K562 (cell line): ENCODE data around the gene SPATA12. TPM values are rescaled to one million over a fixed set of nuclear protein-coding genes. Genes with fewer than 3 reads are reported as not detected.
A peak's percentile ranks its signal among the peaks of the same experiment; 100 is the strongest.

Experiments used
- ATAC-seq: fragments of 200-7000 bp; cut with Tn5 transposase; 3 replicates; pipeline ENCODE4 v1.9.1; 2020; ENCODE audit warnings: moderate library complexity
- BruUV-seq: library from RNA; stranded (reverse); fragments of 400-500 nt; replicated peaks from 2 replicates; lab custom pipeline; 2021; lab: Mats Ljungman, UMichigan
- CTCF ChIA-PET: fragments of 300-600 bp; formaldehyde crosslinking; extraction: SDS; loops from one replicate; lab custom pipeline; 2021; ENCODE audit warnings: low intra/inter-chr PET ratio; lab: Yijun Ruan, JAX
- POLR2A ChIA-PET: fragments of 300-600, 350-650 bp; sonication (Branson Sonifier 250); formaldehyde crosslinking; extraction: SDS; loops from one replicate; lab custom pipeline; 2021; ENCODE audit warnings: antibody characterized with exemption, inconsistent platforms; lab: Yijun Ruan, JAX
- DNase-seq, 4 experiments: peaks; one replicate each; pipeline versions ENCODE4 v3.0.0 to v3.0.0-alpha.2; 2011 to 2018; ENCODE audit warnings: low spot score in 3 of 4, mixed read lengths in 3 of 4; ENCODE audit errors: extremely low read depth in 1 of 4
- FAIRE-seq: peaks from 2 replicates; lab custom pipeline; 2011; peaks lifted over from hg19 to GRCh38; lab: Jason Lieb, UNC
- H2AFZ ChIP-seq: 2 replicates; pipeline ENCODE4 v1.6.0; 2011; ENCODE audit warnings: low read depth, low read length, control low read depth, inconsistent platforms
- H3K27ac ChIP-seq: fragments of 200-600 bp; 3 replicates; pipeline ENCODE4 v1.8.0; 2011; ENCODE audit warnings: low read depth, mild to moderate bottlenecking, control low read depth, inconsistent platforms, low read length, moderate library complexity, mixed read lengths; ENCODE audit errors: extremely low read depth
- H3K27me3 ChIP-seq, 2 experiments: fragments of 300-600 bp in 1 of 2; 2 replicates in 1 of 2; 3 replicates in 1 of 2; pipeline versions ENCODE4 v1.6.0 to v1.8.0; 2011; ENCODE audit warnings: inconsistent platforms in 2 of 2, low read length in 2 of 2, mild to moderate bottlenecking in 1 of 2, mixed read lengths in 1 of 2, moderate library complexity in 1 of 2; ENCODE audit not compliant: control insufficient read depth in 2 of 2, insufficient read depth in 2 of 2
- H3K36me3 ChIP-seq: fragments of 300-600 bp; 3 replicates; pipeline ENCODE4 v1.8.0; 2011; ENCODE audit warnings: mild to moderate bottlenecking, low read length, inconsistent platforms; ENCODE audit not compliant: control insufficient read depth, insufficient read depth
- H3K4me1 ChIP-seq, 2 experiments: fragments of 200-600 bp in 1 of 2; replicated peaks in 1 of 2; 2 replicates in 1 of 2; 3 replicates in 1 of 2; pipeline versions ENCODE4 v1.5.1 to v1.8.0; 2011; ENCODE audit warnings: inconsistent platforms in 2 of 2, low read length in 2 of 2, mild to moderate bottlenecking in 1 of 2, mixed read lengths in 1 of 2, moderate library complexity in 1 of 2; ENCODE audit not compliant: control insufficient read depth in 2 of 2, insufficient read depth in 2 of 2
- H3K4me2 ChIP-seq: 2 replicates; pipeline ENCODE4 v1.6.1; 2011; ENCODE audit warnings: low read length, control low read depth, inconsistent platforms, mixed read lengths; ENCODE audit not compliant: insufficient read depth
- H3K4me3 ChIP-seq: fragments of 200-600 bp; sonication (generic), shearing (Covaris generic); 2 replicates; pipeline ENCODE4 v1.5.1; 2016; ENCODE audit warnings: control low read depth, inconsistent platforms
- H3K79me2 ChIP-seq: fragments of 200-600 bp; 3 replicates; pipeline ENCODE4 v1.8.0; 2011; ENCODE audit warnings: low read length, inconsistent platforms; ENCODE audit not compliant: control insufficient read depth, insufficient read depth
- H3K9ac ChIP-seq, 2 experiments: 2 replicates each; pipeline versions ENCODE4 v1.6.0 to v1.6.1; 2011; ENCODE audit warnings: low read depth in 2 of 2, low read length in 2 of 2, control low read depth in 1 of 2, inconsistent platforms in 1 of 2, mild to moderate bottlenecking in 1 of 2, mixed read lengths in 1 of 2; ENCODE audit not compliant: insufficient read depth in 1 of 2
- H3K9me1 ChIP-seq: one replicate; pipeline ENCODE4 v1.6.0; 2011; ENCODE audit warnings: inconsistent platforms, mild to moderate bottlenecking, low read length, moderate library complexity; ENCODE audit not compliant: control insufficient read depth, insufficient read depth
- H3K9me3 ChIP-seq: replicated peaks from 2 replicates; pipeline ENCODE4 v1.5.1; 2011; ENCODE audit warnings: low read depth, low read length, inconsistent platforms; ENCODE audit not compliant: control insufficient read depth, insufficient read depth
- H4K20me1 ChIP-seq: replicated peaks from 2 replicates; pipeline ENCODE4 v1.6.1; 2011; ENCODE audit warnings: low read length, inconsistent platforms, mixed read lengths; ENCODE audit not compliant: control insufficient read depth, insufficient read depth
- ETV5 ChIP-seq: sonication (generic); formaldehyde crosslinking; IDR thresholded peaks from 2 replicates; pipeline ENCODE4 v1.4.0; 2020; ENCODE audit warnings: low read depth, mild to moderate bottlenecking, missing genetic modification reagents
- FOXJ3 ChIP-seq: sonication (generic); formaldehyde crosslinking; IDR thresholded peaks from 2 replicates; pipeline ENCODE4 v1.4.0; 2020; ENCODE audit warnings: mild to moderate bottlenecking, missing genetic modification reagents
- MYBL2 ChIP-seq, 2 experiments: fragments of 450-650 bp in 1 of 2; sonication (generic) in 1 of 2; formaldehyde crosslinking in 1 of 2; IDR thresholded peaks; 2 replicates each; pipeline versions ENCODE4 v1.6.1 to v1.8.1; 2017 to 2022; ENCODE audit warnings: borderline replicate concordance in 1 of 2, inconsistent platforms in 1 of 2, low read depth in 1 of 2, mild to moderate bottlenecking in 1 of 2, missing genetic modification reagents in 1 of 2, moderate library complexity in 1 of 2
- ZFP30 ChIP-seq: fragments of 250-450 bp; sonication (Bioruptor Pico); IDR thresholded peaks from 2 replicates; pipeline ENCODE4 v1.8.0; 2022; ENCODE audit warnings: moderate library complexity, mild to moderate bottlenecking, inconsistent platforms, borderline replicate concordance
- ZNF217 ChIP-seq: sonication (generic); formaldehyde crosslinking; IDR thresholded peaks from 2 replicates; pipeline ENCODE4 v1.8.0; 2022; ENCODE audit warnings: mild to moderate bottlenecking, missing genetic modification reagents
- ZNF239 ChIP-seq: fragments of 250-450 bp; sonication (Bioruptor Pico); IDR thresholded peaks from 2 replicates; pipeline ENCODE4 v1.4.0; 2020; ENCODE audit warnings: mild to moderate bottlenecking
- ZNF316 ChIP-seq: fragments of 450-650 bp; IDR thresholded peaks from 2 replicates; pipeline ENCODE4 v1.6.1; 2016
- WGBS: fragments of 100-300 bp; shearing (Covaris generic); methylation state at CpG from one replicate; pipeline ENCODE4 v1.1.6; 2016; ENCODE audit warnings: low coverage, mixed read lengths; ENCODE audit not compliant: insufficient coverage; ENCODE audit errors: missing lambda C conversion rate; 5-methylcytosine and 5-hydroxymethylcytosine counted together
- in situ Hi-C: fragments of 300-500 bp; cut with MboI; formaldehyde crosslinking; loops from 4 replicates; pipeline ENCODE4 v1.15.0; 2018; ENCODE audit warnings: inconsistent platforms, mixed read lengths
- intact Hi-C: fragments of 100-400 bp; cut with micrococcal nuclease; formaldehyde crosslinking; loops from 2 replicates; pipeline ENCODE4 v1.14.2; 2022
- polyA plus RNA-seq, 8 experiments: library from polyadenylated mRNA; depleted of rRNA in 4 of 8; stranded (reverse) in 5 of 8; unstranded in 3 of 8; fragments of >200 nt; fragmentation: Nextera tagmentation in 2 of 8; fragmentation: Illumina TruSeq in 1 of 8; extraction: Ambion mirVana in 2 of 8; extraction: Trizol in 1 of 8; gene quantifications; 2 replicates each; pipeline versions ENCODE4 v1.2.1 to v1.2.3, GENCODE V29; 2011 to 2014; ENCODE audit warnings: inconsistent platforms in 1 of 8, missing spikeins in 1 of 8
- total RNA-seq, 7 experiments: library from RNA; depleted of rRNA in 6 of 7; stranded (reverse); fragments of >200 nt in 6 of 7; fragmentation: Illumina TruSeq in 2 of 7; extraction: Trizol in 2 of 7; gene quantifications; 2 replicates each; pipeline versions ENCODE4 v1.2.1 to v1.2.3, GENCODE V29; 2011 to 2021; ENCODE audit warnings: low replicate concordance in 1 of 7
- TF ChIP-seq, protein P1 (sequence below): fragments of 200-800 bp; sonication (Bioruptor generic); IDR thresholded peaks from 2 replicates; pipeline ENCODE4 v1.6.1; 2016; ENCODE audit warnings: missing genetic modification characterization, missing compliant biosample characterization
- TF ChIP-seq, protein P2 (sequence below), 2 experiments: fragments of 450-650 bp; IDR thresholded peaks; 2 replicates each; pipeline ENCODE4 v1.6.1; 2018; ENCODE audit warnings: mild to moderate bottlenecking in 2 of 2, low read depth in 1 of 2; ENCODE audit not compliant: partially characterized antibody in 2 of 2

SPATA12 gene
- total and polyA plus RNA-seq, 9 of the 15 experiments (the other 6 are each of a cell fraction or from before 2014, with no cell fraction given) = not detected

DNA sequence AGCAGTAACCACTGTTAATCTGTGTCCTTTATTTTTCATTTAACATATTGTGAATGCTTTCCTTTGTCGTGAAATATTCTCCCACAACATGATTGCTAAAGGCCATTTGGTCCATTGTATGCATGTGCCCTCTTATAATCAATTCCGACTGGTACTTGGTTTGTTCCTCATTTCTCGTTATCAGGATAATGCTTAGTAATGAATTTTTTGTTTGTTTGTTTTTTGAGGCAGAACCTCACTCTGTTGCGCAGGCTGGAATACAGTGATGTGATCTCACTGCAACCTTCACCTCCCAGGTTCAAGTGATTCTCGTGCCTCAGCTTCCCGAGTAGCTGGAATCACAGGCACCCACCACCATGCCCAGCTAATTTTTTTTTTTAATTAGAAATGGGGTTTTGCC is 22.0 kb downstream of the SPATA12 start:
- ChIA-PET POLR2A (no interaction called here), CTCF (no interaction called here)
- no peaks in the 10 kb centered on the region for H3K9me1 ChIP-seq
- H3K4me3 ChIP-seq = no peak overlapping the region
- in situ Hi-C loops = no loop called here
- FAIRE-seq = no peak
- ATAC-seq = no peak
- H2AFZ ChIP-seq = no peak overlapping the region
- peaks cover 0 to 17% of the 10 kb centered on the region in 2 experiments; a peak in 3 of 5 replicates for H3K4me1 ChIP-seq
- no peak overlapping the region for H3K4me2 ChIP-seq
- H3K27ac ChIP-seq = no peak overlapping the region
- no peaks in the 10 kb centered on the region for H4K20me1 ChIP-seq
- no peak for DNase-seq
- H3K36me3 ChIP-seq = no peaks in the 10 kb centered on the region
- H3K27me3 ChIP-seq = no peaks in the 10 kb centered on the region
- H3K79me2 ChIP-seq = no peaks in the 10 kb centered on the region
- no peaks in the 10 kb centered on the region for H3K9me3 ChIP-seq
- no peak overlapping the region for H3K9ac ChIP-seq
- intact Hi-C loops = no loop called here
- no TSS peak for BruUV-seq
- WGBS = 53% methylated on average over 6 of the region's 6 CpGs
- TF ChIP-seq ETV5 (CRISPR knock-in tag) (no peak), MYBL2 (IDR thresholded peaks at IDR 0.05; ENCODE audit: low read depth) (no peak), MYBL2 (CRISPR knock-in tag; IDR thresholded peaks at IDR 0.05; ENCODE audit: borderline replicate concordance) (no peak), ZNF239 (CRISPR knock-in tag) (no peak), ZNF316 (peak; percentile 65), ZNF217 (CRISPR knock-in tag) (no peak), FOXJ3 (no peak), ZFP30 (CRISPR knock-in tag) (no peak)
- TF ChIP-seq, protein P1, sequence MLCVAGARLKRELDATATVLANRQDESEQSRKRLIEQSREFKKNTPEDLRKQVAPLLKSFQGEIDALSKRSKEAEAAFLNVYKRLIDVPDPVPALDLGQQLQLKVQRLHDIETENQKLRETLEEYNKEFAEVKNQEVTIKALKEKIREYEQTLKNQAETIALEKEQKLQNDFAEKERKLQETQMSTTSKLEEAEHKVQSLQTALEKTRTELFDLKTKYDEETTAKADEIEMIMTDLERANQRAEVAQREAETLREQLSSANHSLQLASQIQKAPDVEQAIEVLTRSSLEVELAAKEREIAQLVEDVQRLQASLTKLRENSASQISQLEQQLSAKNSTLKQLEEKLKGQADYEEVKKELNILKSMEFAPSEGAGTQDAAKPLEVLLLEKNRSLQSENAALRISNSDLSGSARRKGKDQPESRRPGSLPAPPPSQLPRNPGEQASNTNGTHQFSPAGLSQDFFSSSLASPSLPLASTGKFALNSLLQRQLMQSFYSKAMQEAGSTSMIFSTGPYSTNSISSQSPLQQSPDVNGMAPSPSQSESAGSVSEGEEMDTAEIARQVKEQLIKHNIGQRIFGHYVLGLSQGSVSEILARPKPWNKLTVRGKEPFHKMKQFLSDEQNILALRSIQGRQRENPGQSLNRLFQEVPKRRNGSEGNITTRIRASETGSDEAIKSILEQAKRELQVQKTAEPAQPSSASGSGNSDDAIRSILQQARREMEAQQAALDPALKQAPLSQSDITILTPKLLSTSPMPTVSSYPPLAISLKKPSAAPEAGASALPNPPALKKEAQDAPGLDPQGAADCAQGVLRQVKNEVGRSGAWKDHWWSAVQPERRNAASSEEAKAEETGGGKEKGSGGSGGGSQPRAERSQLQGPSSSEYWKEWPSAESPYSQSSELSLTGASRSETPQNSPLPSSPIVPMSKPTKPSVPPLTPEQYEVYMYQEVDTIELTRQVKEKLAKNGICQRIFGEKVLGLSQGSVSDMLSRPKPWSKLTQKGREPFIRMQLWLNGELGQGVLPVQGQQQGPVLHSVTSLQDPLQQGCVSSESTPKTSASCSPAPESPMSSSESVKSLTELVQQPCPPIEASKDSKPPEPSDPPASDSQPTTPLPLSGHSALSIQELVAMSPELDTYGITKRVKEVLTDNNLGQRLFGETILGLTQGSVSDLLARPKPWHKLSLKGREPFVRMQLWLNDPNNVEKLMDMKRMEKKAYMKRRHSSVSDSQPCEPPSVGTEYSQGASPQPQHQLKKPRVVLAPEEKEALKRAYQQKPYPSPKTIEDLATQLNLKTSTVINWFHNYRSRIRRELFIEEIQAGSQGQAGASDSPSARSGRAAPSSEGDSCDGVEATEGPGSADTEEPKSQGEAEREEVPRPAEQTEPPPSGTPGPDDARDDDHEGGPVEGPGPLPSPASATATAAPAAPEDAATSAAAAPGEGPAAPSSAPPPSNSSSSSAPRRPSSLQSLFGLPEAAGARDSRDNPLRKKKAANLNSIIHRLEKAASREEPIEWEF (CRISPR knock-in tag) = no peak
- TF ChIP-seq, protein P2, sequence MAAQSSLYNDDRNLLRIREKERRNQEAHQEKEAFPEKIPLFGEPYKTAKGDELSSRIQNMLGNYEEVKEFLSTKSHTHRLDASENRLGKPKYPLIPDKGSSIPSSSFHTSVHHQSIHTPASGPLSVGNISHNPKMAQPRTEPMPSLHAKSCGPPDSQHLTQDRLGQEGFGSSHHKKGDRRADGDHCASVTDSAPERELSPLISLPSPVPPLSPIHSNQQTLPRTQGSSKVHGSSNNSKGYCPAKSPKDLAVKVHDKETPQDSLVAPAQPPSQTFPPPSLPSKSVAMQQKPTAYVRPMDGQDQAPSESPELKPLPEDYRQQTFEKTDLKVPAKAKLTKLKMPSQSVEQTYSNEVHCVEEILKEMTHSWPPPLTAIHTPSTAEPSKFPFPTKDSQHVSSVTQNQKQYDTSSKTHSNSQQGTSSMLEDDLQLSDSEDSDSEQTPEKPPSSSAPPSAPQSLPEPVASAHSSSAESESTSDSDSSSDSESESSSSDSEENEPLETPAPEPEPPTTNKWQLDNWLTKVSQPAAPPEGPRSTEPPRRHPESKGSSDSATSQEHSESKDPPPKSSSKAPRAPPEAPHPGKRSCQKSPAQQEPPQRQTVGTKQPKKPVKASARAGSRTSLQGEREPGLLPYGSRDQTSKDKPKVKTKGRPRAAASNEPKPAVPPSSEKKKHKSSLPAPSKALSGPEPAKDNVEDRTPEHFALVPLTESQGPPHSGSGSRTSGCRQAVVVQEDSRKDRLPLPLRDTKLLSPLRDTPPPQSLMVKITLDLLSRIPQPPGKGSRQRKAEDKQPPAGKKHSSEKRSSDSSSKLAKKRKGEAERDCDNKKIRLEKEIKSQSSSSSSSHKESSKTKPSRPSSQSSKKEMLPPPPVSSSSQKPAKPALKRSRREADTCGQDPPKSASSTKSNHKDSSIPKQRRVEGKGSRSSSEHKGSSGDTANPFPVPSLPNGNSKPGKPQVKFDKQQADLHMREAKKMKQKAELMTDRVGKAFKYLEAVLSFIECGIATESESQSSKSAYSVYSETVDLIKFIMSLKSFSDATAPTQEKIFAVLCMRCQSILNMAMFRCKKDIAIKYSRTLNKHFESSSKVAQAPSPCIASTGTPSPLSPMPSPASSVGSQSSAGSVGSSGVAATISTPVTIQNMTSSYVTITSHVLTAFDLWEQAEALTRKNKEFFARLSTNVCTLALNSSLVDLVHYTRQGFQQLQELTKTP (IDR thresholded peaks at IDR 0.05; ENCODE audit: low read depth in 1 of 2, partially characterized antibody in 2 of 2) = no peak
